Thyroid gland (tissue), 4 donors: ENCODE data around the gene DNHD1.

ENCODE experiments used
- POLR2A ChIP-seq, 2 donors: fragments of 450-650 bp; IDR thresholded peaks; one replicate each; pipeline ENCODE4 v1.6.1; 2017; ENCODE audit warnings: antibody characterized with exemption in 2 of 2, mild to moderate bottlenecking in 2 of 2, moderate library complexity in 1 of 2
- TF ChIP-seq, protein P1 (sequence below), 6 experiments: fragments of 200-600 bp in 3 of 6; fragments of 450-650 bp in 3 of 6; sonication (generic) in 3 of 6; IDR thresholded peaks; one replicate each; pipeline ENCODE4 v1.5.1; 2016 to 2019; ENCODE audit warnings: antibody characterized with exemption in 6 of 6, mild to moderate bottlenecking in 2 of 6, inconsistent platforms in 1 of 6, moderate library complexity in 1 of 6

- TF ChIP-seq, protein P1, sequence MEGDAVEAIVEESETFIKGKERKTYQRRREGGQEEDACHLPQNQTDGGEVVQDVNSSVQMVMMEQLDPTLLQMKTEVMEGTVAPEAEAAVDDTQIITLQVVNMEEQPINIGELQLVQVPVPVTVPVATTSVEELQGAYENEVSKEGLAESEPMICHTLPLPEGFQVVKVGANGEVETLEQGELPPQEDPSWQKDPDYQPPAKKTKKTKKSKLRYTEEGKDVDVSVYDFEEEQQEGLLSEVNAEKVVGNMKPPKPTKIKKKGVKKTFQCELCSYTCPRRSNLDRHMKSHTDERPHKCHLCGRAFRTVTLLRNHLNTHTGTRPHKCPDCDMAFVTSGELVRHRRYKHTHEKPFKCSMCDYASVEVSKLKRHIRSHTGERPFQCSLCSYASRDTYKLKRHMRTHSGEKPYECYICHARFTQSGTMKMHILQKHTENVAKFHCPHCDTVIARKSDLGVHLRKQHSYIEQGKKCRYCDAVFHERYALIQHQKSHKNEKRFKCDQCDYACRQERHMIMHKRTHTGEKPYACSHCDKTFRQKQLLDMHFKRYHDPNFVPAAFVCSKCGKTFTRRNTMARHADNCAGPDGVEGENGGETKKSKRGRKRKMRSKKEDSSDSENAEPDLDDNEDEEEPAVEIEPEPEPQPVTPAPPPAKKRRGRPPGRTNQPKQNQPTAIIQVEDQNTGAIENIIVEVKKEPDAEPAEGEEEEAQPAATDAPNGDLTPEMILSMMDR (IDR thresholded peaks at IDR 0.05): no peak
- TF ChIP-seq POLR2A (IDR thresholded peaks at IDR 0.05): no peak
These were observed 39.3 kb upstream of the DNHD1 start for GRCh38 chr11:6457581-6458320.
